GM18519 (cell line): ENCODE measurements around the gene CERT1.
"Not testable (repeated sequence)": the region's sequence is repeated elsewhere in the genome, so short reads cannot be mapped to it uniquely, and the experiment has no call there.

Source experiments
- ATAC-seq: cut with Tn5 transposase; IDR thresholded peaks from one replicate; pipeline ENCODE4 v1.9.1; 2021; ENCODE audit warnings: mild to moderate bottlenecking, moderate library complexity; ENCODE audit not compliant: unreplicated experiment, low FRiP score

CERT1 gene

DNA sequence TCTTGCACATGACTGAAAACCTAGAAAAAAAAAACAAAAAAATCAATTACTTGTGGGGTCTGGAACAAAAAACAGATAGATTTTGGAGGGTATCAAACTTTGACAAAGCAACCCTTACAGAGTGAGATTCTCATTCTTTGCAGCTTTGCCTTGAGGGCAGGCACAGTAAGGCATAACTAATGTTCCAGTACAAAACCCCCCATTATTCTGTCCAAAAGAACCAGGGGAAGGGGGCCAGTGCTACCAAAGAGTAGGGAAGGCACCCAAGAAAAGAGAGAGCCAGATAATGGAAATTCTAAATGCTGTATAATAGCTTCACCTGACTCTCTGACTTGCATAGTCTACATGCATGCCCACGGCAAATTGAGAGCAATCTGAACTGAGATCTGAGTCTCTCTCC is 13.2 kb upstream of the CERT1 start:
- no peak for ATAC-seq

DNA sequence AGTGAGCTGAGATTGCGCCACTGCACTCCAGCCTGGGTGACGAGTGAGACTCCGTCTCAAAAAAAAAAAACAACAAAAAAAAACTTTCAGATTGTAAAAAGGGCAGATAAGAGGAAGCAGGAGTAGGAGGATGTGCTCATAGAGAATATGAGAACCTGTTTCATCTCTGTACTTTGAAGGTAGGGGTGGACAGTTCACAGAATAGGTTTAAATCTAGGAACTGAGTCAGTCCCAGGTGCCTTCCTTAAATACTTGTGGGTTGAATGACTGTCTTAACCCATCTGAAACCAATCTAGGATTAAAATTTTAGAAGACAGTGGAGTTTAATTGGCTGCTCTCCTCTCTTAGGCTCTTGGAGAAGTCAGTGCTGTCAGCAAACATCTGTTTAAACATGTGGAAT is 12.6 kb upstream of the CERT1 start:
- ATAC-seq = peak; percentile 66

- no peak for ATAC-seq
These were observed 11.8 kb upstream of the CERT1 start for GRCh38 chr5:75523275-75523674.

DNA sequence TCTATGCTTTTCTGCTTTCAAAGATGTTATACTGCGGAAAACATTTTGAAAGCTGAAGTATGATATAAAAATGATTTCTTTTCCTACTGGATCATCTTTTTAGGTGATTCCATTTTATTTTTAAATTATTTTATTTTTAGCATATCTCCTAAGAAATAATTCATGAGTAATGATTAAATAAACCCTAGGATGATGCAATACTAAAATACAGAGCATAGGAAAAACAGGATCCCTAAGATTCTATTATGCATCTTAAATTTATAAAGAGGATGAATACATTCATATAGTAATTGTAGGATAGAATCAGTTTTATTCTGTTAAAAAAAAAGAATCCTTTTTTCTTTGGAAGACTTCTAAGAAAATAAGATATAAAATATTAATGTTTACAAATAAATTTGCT is 11.1 kb upstream of the CERT1 start:
- ATAC-seq = no peak

- no peak for ATAC-seq
These were observed 10.6 kb upstream of the CERT1 start for GRCh38 chr5:75522025-75522424.

- no peak for ATAC-seq
These were observed 9.8 kb upstream of the CERT1 start for GRCh38 chr5:75521195-75521594.

GRCh38 chr5:75519761-75520160 is 8.3 kb upstream of the CERT1 start:
- no peak for ATAC-seq

- ATAC-seq = no peak
These were observed 2.9 kb upstream of the CERT1 start for GRCh38 chr5:75514323-75514722.

DNA sequence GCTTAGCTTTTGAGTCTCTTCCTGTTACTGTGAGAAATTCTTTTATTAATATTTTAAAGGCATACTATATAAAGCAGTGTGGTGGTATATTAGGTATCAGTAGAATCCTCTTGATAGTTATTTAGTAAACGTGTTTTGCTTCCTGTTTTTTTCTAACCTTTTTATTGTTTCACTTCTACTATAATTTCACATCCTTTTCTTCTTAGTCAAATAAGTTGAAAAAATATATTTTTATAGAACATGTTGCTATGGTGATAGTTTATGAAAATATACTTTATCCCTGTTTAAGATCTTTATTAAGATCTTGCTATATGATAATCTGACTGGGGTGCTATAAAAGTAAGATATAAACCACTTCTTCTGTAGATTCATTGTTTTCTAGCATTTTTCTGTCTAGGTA is 2.4 kb upstream of the CERT1 start:
- ATAC-seq = no peak

DNA sequence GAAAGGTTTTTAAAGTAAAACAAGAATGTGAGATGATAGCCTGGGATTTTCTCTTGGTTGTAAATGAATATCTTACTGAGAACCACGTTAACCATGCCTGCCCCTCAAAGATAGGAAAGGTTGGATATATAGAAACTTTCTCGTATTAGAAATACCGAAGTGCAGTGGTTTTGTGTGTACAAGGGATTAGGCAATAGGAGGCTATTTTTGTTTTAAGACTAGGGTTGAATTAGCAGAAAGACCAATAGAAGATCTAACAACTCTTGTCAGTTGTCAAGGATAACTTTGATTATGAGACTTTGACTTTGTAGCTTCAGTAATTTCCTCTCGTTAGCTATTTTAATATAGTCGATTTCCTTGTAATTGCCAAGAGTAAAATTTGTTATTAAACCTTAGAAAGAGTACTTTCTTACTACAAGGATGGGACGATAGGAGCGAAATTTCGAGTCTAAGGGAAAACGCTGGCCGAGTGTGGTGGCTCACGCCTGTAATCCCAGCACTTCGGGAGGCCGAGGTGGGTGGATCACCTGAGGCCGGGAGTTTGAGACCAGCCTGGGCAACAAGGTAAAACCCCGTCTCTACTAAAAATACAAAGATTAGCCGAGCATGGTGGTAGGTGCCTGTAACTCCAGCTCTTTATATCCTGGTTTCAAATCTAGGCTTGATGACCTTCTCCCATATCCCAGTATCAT is 1.1 kb upstream of the CERT1 start:
- ATAC-seq = no peak

- ATAC-seq = no peak
These were observed 494 bp downstream of the CERT1 start for GRCh38 chr5:75510836-75511434.

- no peak for ATAC-seq
These were observed 1.0 kb downstream of the CERT1 start for GRCh38 chr5:75510417-75510835.

DNA sequence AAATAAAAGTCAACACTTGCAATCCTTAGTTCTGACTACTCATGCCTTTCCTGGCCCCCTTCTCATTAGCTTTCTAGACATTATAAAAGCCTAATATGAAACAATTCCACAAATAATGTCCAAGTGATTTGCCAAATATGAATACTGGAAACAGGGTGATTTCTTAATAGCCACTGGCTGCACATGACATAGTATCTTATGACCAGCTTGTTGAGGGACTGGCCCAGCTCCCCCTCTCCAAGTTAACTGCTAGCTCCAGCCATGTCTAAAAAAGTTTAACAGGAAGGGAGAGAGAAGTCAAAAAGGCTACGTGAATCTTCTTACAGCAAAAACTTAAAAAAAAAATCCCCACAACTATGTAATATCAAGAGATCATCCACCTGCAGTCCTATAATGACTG is 1.5 kb downstream of the CERT1 start:
- no peak for ATAC-seq

- no peak for ATAC-seq
These were observed 1.9 kb downstream of the CERT1 start for GRCh38 chr5:75509546-75509945.

GRCh38 chr5:75507841-75508240 is 3.6 kb downstream of the CERT1 start:
- ATAC-seq = no peak

- not testable (repeated sequence) for ATAC-seq
These were observed 6.3 kb downstream of the CERT1 start for GRCh38 chr5:75505112-75505511.

- ATAC-seq = not testable (repeated sequence)
These were observed 12.6 kb downstream of the CERT1 start for GRCh38 chr5:75498875-75499274.

- no peak for ATAC-seq
These were observed 13.1 kb downstream of the CERT1 start for GRCh38 chr5:75498208-75498777.

- ATAC-seq = no peak
These were observed 15.4 kb downstream of the CERT1 start for GRCh38 chr5:75496026-75496425.

GRCh38 chr5:75491621-75492020 is 19.8 kb downstream of the CERT1 start:
- ATAC-seq = no peak

DNA sequence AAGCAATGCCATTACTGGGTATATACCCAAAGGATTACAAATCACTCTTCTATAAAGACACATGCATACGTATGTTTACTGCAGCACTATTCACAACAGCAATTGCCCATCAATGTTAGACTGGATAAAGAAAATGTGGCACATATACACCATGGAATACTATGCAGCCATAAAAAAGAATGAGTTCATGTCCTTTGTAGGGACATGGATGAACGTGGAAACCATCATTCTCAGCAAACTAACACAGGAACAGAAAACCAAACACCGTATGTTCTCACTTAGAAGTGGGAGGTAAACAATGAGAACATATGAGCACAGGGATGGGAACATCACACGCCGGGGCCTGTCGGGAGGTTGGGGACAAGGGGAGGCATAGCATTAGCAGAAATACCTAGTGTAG is 21.6 kb downstream of the CERT1 start:
- ATAC-seq = not testable (repeated sequence)

DNA sequence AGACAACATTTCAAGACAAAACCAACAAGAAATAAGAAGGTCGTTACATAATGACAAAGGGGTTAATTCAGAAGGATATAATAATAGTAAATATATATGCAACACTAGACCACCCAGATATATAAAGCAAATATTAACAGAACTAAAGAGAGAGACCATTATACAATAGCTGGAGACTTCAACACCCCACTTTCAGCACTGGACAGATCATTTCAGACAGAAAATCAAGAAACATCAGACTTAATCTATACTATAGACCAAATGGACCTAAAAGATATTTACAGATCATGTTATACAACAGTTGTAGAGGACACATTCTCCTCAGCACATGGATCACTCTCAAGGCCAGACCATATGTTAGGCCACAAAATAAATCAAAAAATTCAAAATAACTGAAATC is 26.8 kb downstream of the CERT1 start:
- ATAC-seq = no peak
